Measurements from ENCODE around the gene CMSS1. TPM values are rescaled to one million over a fixed set of nuclear protein-coding genes. Genes with fewer than 3 reads are reported as not detected.
"Not testable (repeated sequence)": the region's sequence is repeated elsewhere in the genome, so short reads cannot be mapped to it uniquely, and the experiment has no call there.

CMSS1 gene
- total and polyA plus RNA-seq, 8 donors = 2.7 to 33.3 (median 22.1) TPM

DNA sequence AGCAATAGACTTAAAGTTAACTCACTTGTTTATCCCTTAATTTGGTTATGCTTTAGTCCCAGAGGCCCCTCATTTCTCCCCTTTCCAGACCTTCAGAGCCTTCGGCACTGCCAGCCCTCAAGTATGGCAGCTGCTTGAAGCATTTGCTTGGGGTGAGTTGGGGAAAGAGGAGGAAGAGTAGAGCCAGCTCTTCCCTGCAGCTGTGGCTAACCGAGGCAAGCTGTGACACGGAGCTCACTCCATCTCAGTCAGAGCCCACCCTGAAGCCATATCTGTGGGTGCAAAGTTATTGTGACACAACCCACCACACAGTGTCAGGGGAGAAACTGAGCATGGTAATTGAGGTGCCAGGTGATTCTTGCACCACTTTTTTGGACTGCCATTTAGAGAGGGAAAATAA lies 230.6 kb downstream of the CMSS1 start:
- peaks cover 20 to 42% (median 27%) of the 10 kb centered on the region in 4 donors for H3K4me1 ChIP-seq
- WGBS, 5 donors = 90 to 96% (median 94%) methylated on average over 3 of the region's 3 CpGs
- no peak overlapping the region for H3K4me3 ChIP-seq
- H3K27me3 ChIP-seq = no peaks in the 10 kb centered on the region
- DNase-seq = no peak
- H3K9me3 ChIP-seq = no peaks in the 10 kb centered on the region
- H3K36me3 ChIP-seq = no peaks in the 10 kb centered on the region
- TF ChIP-seq POLR2A (IDR thresholded peaks at IDR 0.05) (no peak), EP300 (IDR thresholded peaks at IDR 0.05) (no peak), POLR2AphosphoS5 (IDR thresholded peaks at IDR 0.05) (no peak), CTCF (IDR thresholded peaks at IDR 0.05) (no peak)
- intact Hi-C loops (cut with DNase I; ENCODE audit: low total_unique reads) = no loop called here
- H3K27ac ChIP-seq = peak overlapping the region in 4 of 5 donors; percentile 62 to 83 (median 66)

DNA sequence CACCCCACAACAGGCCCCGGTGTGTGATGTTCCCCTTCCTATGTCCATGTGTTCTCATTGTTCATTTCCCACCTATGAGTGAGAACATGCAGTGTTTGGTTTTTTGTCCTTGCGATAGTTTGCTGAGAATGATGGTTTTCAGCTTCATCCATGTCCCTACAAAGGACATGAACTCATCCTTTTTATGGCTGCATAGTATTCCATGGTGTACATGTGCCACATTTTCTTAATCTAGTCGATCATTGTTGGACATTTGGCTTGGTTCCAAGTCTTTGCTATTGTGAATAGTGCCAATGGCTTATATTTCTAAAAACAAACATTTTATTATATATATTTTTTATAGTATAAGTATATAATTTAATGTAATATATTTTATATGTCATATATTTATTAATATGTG lies 233.9 kb downstream of the CMSS1 start:
- H3K27ac ChIP-seq; H3K4me3 ChIP-seq; DNase-seq; H3K27me3 ChIP-seq; H3K36me3 ChIP-seq; H3K9me3 ChIP-seq; intact Hi-C loops (cut with DNase I; ENCODE audit: low total_unique reads): not testable (repeated sequence)
- peaks cover 12 to 23% (median 19%) of the 10 kb centered on the region in 4 donors for H3K4me1 ChIP-seq
- 96 to 98% (median 97%) methylated on average over 3 of the region's 3 CpGs for WGBS, 5 donors

- H3K27me3 ChIP-seq = no peaks in the 10 kb centered on the region
- 76 to 85% (median 79%) methylated on average over 6 of the region's 6 CpGs for WGBS, 5 donors
- no peak overlapping the region for H3K4me3 ChIP-seq
- DNase-seq = peak in 1 of 2 donors; percentile 63
- H3K27ac ChIP-seq = no peak overlapping the region
- intact Hi-C loops (cut with DNase I; ENCODE audit: low total_unique reads) = no loop called here
- H3K36me3 ChIP-seq = no peaks in the 10 kb centered on the region
- no peak for TF ChIP-seq EP300 (IDR thresholded peaks at IDR 0.05)
- no peak for TF ChIP-seq POLR2A (IDR thresholded peaks at IDR 0.05)
- no peak for TF ChIP-seq POLR2AphosphoS5 (IDR thresholded peaks at IDR 0.05)
- no peak for TF ChIP-seq CTCF (IDR thresholded peaks at IDR 0.05)
- no peaks in the 10 kb centered on the region for H3K4me1 ChIP-seq
- no peaks in the 10 kb centered on the region for H3K9me3 ChIP-seq
These were observed 236.4 kb downstream of the CMSS1 start for GRCh38 chr3:100053951-100054620.

GRCh38 chr3:100057716-100058575 lies 240.3 kb downstream of the CMSS1 start:
- H3K4me1 ChIP-seq = peaks cover 0 to 6% (median 0%) of the 10 kb centered on the region in 4 donors
- DNase-seq = no peak
- intact Hi-C loops (cut with DNase I; ENCODE audit: low total_unique reads) = no loop called here
- no peaks in the 10 kb centered on the region for H3K36me3 ChIP-seq
- no peaks in the 10 kb centered on the region for H3K9me3 ChIP-seq
- TF ChIP-seq EP300 (IDR thresholded peaks at IDR 0.05) (no peak), CTCF (IDR thresholded peaks at IDR 0.05) (peak in 1 of 7 experiments; percentile 12), POLR2AphosphoS5 (IDR thresholded peaks at IDR 0.05) (no peak), POLR2A (IDR thresholded peaks at IDR 0.05) (no peak)
- 76 to 85% (median 82%) methylated on average over 8 of the region's 8 CpGs for WGBS, 5 donors
- H3K27ac ChIP-seq = no peak overlapping the region
- no peak overlapping the region for H3K4me3 ChIP-seq
- no peaks in the 10 kb centered on the region for H3K27me3 ChIP-seq
